CD4-positive, alpha-beta T cell treated with Interleukin-2 at 100 ng/mL for 4 hours (primary cell): ENCODE data around the gene POP4.
A peak's percentile ranks its signal among the peaks of the same experiment; 100 is the strongest.

Experiments
- DNase-seq: peaks from one replicate; pipeline ENCODE4 v3.0.0-alpha.2; 2020; ENCODE audit warnings: low spot score

POP4 gene

DNA sequence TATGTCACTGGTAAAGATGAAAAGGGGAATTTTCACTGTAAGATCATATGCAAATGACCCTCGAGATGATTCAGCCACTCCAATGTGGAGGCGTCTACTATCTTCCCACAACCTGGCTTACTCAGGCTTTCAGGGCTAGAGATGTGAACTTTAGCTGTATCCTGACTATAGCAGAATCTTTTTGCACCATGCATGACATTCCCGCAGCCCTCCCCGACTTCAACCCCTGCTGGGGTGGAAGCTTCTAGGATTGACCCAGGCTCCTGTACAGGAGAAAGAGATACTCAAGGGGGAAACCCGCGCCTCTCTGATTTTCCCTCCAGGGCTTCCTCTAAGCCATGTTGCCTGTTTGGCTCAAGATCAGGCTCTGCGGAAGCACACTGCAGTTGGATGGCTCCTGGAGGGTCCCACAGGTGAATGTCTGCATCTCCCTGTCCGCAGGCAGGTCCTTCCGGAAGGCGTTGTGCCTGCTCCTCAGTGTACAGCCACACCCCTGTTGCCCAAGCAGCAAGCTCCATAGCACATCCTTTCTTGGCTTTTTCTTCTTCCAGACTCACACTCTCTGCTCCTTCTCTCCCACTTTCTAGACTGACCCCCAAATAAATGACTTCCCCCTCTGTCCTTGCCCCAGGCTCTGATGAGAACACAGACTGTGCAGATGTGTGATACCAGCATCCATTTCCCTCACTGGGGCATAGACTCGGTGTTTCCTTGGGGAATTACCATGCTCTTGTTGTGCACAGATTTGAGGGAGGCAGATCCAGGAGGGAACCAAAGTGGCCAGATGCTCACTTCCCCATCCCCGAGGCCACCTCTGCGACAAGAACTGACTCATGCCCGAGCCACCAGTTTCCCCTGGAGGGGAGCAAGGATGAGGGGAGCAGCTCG, 29.1 kb upstream of the POP4 start:
- DNase-seq: no peak

DNA sequence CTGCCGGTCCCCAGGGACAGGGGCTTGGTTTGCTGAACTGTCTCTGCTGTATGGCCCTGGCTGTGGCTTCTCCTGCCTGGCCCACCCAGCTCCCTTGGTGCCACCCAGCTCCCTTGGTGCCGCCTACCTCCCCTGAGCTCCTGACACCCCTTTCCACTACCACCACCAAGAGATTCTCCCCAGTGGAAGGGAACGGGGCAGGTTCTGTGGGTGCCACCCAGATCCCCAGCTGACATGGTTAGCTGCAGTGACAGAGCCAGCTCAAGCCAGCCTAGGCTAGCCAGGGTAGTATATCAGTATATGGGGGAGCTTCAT, 28.5 kb upstream of the POP4 start:
- DNase-seq: no peak

DNA sequence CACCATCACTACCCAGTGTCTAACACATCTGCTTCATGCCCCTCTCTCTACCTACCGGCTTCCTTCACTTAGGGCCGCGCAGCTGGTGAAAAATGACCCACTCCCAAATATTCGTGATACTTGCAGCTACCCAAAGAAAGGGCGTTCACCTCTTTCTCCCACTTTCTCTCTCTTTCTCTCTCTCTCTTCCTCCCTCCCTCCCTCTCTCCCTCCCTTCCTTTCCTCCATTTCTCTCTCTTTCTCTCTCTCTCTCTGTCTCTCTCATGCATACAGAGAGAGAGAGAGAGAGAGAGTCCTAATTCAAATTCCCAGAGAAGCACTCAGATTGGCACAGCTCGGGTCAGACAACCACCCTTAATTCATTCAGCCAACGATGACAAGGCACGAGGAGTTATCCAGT, 27.7 kb upstream of the POP4 start:
- DNase-seq: no peak

DNA sequence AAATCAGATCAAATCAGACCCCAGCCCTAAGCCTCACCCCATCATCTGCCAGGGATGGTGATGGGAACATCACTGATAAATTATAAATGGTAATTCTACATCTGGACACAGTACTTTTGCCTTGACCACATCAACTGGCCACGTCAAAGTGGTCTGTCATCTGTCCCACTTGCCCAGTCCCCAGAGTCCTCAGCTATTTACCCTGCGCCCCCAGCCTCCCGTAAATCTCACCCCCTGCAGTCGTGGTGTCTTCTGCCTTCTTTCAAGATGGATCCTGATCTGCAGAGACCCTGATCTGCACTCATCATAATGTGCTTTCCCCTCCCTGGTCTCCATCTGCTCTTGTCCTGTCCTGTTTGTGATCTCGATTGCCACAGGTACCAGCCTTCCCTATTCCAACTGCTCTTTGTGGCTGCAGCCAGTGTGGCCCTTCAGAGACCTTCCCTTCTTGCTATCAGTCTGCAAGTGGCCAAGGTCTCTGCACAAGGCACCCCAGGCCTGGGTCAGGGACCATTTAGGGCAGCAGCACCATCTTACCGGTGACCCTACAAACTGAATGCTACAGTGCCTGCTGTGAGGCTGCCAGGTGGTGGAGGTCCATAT, 26.7 kb upstream of the POP4 start:
- no peak for DNase-seq

DNA sequence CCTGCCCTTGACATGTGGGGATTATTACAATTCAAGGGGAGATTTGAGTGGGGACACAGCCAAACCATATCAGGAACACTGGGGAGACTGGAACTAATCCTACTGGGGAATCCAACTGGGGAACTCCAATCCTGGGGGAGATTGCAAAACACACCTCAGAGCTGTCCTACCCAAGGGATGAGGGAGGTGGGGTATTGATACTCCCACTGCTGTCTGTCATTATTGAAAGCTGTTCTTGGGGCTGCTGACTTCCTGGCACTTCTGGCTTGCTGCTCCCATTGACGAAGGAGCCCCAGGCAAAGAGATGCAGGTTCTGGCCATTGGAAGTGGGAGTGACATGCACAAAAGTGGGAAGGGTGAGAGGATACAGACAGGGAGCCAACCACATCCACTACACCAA, 24.7 kb upstream of the POP4 start:
- no peak for DNase-seq

DNA sequence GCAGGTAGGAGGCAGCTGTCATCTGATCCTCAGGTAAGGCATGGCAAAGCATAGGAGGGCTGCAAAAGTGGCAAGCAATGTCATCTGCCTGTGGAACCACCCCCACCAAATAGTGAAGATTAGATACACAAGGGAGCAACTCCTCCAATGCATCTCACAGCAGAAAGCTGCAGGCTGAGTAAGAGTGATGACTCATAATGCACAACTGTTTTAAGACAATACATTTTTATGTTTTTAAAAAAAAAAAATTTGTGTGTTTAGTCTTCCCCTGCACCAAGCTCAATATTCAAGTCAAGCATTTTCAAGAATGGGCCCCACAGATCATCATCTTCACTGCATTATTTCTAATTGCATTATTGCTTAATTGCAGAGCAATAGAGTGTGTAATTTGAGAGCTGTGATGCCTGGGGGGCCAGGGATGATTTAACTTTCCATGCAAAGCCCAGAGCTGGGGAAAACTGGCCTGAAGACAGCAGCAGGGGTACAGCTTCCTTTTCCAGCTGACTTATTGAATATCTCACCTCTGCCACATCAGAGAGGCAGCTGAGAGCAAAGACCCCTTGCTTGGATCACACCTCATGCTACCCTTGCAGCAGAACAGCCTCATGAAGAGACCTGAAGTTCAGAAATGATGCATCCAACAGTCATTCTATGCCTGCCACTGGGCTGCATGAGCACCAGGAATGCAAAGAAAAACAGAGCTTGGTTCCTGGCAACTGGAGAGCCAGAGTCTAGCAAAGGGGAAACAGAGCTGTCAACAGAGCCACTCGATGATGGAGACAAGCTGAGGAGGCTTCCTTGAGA, 22.7 kb upstream of the POP4 start:
- no peak for DNase-seq

DNA sequence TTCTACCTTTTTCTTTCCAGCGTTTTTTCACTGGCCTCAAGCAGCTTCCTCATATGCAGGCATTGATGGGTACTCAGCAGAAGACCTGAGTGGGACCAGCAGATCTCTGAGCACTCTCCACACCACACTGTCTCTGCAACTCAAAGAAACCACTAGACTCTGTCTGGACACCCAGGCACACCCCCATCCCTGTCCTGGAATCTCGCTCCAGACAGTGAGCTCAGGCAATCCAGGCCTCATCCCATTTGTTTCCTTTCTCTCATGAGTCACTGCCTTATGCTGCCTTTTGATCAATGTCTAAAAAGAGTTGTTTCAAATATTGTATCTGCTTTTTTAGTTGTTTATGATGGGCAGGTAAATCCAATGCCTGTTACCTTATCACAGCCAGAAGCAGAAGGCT, 19.7 kb upstream of the POP4 start:
- no peak for DNase-seq

DNA sequence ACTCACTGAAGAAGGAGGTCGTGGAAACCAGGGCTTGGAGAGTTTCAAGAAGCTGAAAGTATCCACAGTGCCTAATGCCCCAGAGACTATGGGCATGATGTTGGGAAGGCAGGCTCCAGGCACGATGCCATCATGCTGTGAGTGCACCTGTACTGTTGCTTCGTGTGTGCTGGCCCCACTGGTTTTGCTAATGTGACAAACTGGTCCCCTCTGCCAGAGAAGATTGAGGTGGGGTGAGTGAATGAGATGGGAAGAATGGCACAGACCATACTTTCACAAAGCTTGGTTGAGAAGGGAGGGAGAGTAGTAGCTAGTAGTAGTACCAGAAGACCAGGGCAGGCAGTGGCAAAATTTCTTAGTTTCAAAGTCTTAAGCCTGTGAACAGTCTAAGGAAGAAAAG, 19.0 kb upstream of the POP4 start:
- DNase-seq: no peak

DNA sequence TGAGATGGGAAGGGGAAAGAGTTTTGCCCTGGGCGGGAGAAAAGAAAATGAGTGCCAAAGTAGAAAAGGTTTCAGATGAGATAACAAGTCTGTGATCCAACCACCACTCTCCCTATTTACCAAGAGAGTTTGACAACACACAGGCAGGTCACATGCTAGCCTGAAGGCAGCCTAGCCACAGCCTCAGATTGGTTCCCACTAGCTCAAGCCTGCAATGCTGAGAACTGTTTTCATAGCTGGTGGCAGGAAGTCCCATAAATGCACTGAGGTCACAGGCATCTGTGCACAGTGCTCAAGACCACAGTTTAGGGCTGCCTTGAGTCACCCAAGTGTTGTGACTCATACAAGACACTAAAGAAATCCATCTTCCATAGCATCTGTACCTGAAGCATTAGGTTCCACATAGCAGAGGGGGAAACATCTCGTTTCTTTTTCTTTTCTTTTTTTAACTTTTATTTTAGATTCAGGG, 18.5 kb upstream of the POP4 start:
- DNase-seq: peak; percentile 69

DNA sequence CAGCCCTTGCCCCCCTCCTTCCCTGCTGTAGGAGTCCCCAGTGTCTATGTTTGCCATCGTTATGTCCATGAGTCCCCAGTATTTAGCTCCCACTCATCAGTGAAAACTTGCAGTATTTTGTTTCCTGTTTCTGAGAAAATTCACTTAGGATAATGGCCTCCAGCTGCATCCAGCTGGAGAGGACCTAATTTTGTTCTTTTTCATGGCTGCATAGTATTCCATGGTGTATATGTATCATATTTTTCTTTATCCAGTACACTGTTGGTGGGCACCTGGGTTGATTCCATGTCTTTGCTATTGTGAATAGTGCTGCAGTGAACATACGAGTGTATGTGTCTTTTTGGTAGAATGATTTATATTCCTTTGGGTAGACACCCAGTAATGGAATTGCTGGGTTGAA, 18.0 kb upstream of the POP4 start:
- no peak for DNase-seq

DNA sequence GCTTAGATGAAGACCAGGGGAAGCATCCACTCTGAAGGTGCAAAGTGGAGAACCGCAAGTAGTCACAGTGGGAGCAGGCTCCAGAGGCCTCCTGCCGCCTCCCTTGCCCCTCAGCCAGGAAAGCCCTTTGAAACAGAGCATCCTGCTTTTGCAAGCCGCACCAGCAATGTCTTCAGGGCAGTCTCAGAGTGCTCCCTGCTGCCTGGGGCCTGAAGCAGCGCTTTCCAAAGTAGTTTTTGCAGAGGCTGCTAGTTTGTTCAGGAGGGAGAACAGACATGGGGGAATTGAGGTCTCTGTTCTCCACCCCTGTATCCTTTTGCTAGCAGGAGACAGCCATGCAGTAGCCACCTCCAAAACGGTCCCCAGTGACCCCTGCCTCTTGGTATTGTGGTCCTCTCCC, 15.8 kb upstream of the POP4 start:
- no peak for DNase-seq

DNA sequence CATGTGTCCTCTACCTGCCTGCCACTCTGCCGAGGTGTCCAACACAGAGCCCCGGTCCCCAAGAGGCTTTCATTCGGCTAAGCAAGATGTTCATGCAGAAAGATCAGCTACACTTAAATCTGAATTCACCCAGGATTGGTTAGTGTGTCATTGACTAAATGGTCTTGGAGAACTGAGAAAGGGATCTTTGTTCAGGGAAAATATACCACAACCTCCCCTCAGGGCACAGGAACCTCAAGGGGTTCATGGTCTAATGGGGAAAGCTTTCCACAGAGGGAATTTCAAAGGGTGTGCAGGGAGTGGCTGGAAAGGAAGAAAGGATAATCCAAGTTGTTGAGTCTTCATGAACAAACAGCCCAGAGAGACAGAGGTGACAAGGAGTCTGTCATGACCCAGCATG, 14.4 kb upstream of the POP4 start:
- DNase-seq: no peak

DNA sequence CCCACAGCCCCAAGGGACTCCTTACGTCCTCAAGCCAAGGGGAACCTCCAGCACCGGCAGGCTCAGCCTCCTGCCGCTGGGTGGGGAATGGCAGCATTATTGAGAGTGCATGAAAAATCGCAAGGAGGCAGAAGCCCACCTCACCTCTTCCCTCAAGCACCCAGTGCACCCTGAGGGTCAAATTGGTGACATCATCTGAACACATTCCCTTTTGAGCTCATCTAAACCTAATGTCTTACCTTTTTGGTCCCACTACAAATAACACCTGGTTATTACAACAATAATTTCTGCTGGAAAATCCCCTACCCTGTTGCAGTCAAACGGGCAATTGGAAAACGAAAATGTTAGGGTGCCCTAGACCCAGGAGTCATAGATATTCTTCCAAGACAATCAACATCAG, 12.2 kb upstream of the POP4 start:
- DNase-seq: no peak

DNA sequence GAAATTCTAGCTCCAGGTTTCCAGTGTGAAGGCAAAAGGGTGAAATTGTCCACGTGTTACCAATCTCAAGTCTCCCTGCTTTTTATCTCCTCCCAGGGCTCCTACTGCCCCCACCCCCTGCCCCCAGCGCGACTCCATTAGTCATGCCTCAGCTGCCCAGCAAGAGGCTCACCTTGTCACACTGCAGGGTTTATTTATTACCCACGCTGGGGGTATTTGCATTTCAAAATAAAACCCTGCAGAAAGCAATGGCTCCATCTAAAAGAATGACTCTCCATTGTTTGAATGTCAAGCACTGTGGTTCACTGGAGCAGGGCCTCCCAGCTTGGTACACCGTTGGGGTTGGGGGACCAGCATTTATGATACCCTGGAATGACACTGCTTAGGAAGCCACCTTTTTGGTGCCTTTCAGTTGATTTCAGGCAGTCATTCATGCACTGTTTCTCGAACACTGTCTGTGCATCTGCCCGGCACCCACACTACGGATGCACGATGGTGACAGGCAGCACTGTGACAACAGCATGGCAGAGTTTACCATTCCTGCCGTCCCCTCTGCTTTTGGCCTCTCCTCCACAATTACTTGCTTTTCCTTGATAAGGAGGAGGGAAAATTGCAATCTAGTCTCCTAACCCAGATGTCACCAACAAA, 9.9 kb upstream of the POP4 start:
- DNase-seq: no peak

DNA sequence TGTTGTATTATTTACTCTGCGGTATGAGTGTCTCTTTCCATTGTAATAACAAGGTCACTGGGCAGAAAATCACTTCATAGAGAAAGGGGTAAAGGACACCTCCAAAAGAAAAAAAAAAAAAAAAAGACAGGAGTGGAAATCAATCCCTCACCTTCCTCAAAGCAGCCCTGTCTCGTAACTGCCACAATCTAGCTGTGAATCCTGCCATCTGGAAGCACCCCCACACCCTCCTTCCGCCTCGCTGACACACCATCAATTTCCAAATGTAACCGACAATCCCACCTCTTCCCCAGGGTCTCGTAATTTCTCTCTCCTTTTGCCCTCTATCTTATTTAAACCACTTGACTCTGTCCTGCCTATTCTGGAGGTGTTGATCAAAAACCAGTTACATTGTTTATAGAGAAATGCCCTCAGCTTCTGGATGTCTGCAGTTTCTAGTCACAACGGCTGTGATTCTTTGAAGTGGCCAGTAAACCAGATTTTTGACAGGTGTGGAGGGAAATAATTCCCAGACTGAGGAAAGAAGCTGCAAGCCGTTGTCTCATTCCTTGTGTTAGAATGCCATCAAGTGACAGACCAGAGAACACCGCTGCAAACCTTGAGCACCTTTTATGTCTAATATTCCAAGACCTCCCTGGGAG, 9.1 kb upstream of the POP4 start:
- peak; percentile 4 for DNase-seq

DNA sequence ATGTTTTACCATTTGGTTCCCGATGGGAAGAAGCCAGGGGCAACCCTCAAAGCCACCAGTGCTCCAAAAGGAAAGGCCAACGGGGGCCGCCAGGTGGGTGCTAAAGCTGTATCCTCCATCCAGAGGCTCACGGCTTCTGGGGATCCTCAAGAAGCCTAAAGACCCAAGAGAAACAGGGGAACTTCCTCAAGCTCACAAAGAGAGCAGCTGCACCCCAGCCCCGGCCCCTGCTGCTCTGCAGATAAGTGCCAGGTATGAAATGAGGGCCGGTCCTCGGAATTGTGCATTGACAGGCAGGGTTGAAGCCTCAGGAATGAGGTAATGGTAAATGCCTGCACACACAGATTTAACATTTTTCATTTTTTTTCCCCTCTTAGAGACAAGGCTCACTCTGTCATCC, 8.0 kb upstream of the POP4 start:
- no peak for DNase-seq

DNA sequence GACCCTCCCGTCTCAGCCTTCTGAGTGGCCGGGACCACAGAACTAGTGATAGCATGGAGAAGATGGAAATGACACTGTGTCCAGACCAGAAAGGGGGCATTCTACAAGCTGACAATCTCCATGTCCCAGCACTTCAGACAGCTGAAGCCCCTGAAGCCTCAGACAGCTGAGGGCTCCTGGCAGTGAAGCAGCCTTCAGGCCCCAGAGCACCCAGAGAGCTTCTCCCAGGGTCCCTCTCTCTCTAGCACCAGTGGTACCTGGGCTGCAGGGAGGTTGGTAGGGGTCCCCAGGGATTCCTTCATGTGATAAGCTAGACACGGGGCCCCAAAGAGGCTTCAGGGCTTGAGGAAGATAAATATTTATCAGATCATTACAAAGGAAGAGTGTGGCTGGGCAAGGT, 7.6 kb upstream of the POP4 start:
- no peak for DNase-seq

DNA sequence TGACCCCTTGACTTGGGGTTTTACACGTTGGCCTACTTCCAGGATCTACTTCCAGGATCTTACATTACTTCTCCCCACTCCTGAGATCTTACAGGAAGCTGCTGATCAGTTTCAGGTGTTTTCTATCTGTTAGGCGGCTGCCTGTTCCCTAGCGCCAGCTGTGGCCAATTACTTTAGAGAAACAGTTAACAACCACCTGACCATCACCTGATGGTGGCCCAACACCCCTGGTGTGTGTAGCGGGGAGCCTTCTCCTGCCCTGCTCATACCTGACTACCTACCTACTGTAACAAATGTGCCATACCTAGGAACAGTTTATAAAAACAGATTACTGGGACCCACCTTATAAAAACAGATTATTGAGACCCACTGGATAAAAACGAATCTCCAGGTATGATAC, 2.8 kb upstream of the POP4 start:
- no peak for DNase-seq

DNA sequence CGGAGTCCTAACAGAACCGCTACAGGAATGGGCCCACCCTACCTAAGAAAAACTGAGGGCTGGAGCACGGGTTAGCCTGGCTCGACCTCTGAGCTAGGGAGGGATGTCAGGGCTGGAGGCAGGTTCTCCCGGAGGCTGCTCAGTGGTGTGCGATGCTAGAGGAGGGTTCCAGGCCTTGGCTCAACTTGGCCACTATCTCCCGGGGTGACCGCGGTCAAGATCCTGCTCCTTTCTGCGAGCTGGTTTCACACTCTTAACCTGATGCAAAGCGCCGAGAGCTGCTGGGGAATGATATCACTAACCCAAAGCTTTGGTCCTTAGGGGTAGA, 301 bp downstream of the POP4 start:
- no peak for DNase-seq

DNA sequence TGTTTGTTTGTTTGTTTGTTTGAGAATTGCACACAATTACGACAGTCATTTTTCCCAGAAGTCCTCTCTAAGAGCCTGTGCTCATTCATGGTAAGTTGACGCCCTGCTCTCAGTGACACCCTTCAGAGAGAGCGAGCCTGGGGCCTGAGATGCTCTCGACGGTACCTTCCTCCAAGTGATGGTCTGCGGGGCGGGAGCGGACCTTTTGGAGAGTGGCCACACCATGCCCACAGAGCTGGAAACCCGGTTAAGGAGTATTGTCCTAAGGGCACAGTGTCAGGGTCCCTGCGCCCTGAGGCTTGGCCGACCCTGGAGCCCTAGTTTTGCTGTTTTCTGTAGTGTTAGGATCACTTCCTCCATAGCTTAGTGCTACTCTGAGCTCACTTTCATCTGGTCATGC, 3.6 kb downstream of the POP4 start:
- no peak for DNase-seq

DNA sequence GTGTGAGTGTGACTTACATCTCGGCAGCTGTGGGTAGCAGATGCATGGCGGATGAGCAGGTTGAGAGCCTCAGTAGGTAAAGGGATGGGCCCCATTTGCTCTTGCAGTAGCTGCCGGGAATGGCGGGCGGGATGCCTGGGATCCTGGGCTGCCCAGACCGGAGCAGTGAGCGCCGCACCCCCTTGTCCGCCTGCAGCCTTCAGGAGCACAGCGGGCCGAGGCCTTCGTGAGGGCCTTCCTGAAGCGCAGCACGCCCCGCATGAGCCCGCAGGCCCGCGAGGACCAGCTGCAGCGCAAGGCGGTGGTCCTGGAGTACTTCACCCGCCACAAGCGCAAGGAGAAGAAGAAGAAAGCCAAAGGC, 4.1 kb downstream of the POP4 start:
- DNase-seq: no peak

DNA sequence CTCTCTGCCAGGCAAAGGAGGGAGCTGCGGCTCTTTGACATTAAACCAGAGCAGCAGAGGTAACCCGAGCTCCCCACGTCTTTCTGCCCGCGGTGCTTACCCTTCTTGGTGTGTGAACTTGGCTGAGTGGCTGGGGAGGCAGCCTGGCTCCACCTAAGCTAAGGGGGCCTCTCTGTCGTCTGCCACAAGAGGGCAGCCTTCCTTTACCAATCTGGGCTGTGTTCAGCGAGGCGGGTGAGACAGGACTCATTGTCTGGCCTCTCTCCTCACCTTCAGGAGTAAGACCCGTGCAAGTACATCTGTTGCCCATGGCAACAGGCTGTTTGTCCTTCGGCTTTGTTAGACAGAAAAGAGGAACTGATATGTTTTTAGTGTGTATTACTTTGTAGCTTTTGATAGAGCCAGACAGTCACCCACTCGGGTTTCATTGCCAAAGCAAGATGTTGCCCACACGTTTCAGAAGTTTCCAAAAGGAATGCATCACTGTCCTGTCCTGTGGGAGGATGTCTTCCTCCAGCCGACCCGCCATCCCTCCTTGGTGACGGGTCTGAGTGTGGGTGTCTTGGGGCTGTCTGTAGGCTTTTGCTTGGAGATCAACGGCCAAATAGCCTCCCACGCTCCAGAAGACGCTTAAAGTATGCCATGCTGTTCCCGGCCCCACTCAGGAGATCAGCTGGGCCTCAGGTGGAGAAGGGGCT, 4.6 kb downstream of the POP4 start:
- peak; percentile 91 for DNase-seq
